Activated T-cell treated with anti-CD3 and anti-CD28 coated beads, Interleukin-2, amount 50 U/mL, for 4 hours (primary cell): Measurements from ENCODE around the gene ZNF556. TPM values are rescaled to one million over a fixed set of nuclear protein-coding genes. Genes with fewer than 3 reads are reported as not detected.

ENCODE experiments used
- ATAC-seq, 2 donors: fragments of 200-7000 bp; cut with Tn5 transposase; one replicate each; pipeline ENCODE4 v1.10.0; 2021
- DNase-seq: peaks from one replicate; pipeline ENCODE4 v3.0.0-alpha.2; 2020
- H3K27me3 Mint-ChIP-seq: one replicate; pipeline ENCODE4 v1.8.0; 2021; ENCODE audit warnings: low read depth, mixed read lengths
- H3K36me3 Mint-ChIP-seq: one replicate; pipeline ENCODE4 v1.8.0; 2022; ENCODE audit warnings: mixed read lengths; ENCODE audit not compliant: insufficient read depth
- H3K4me1 Mint-ChIP-seq: one replicate; pipeline ENCODE4 v1.8.0; 2021; ENCODE audit warnings: low read depth, mixed read lengths
- H3K4me3 Mint-ChIP-seq: one replicate; pipeline ENCODE4 v1.8.0; 2021; ENCODE audit warnings: mild to moderate bottlenecking, moderate library complexity, mixed read lengths
- H3K9me3 Mint-ChIP-seq: one replicate; pipeline ENCODE4 v1.8.0; 2021; ENCODE audit warnings: mixed read lengths
- total RNA-seq, 3 donors: library from RNA; stranded (reverse); gene quantifications; one replicate each; pipeline ENCODE4 v1.2.1, GENCODE V29; 2021

ZNF556 gene
- total RNA-seq, 3 donors from 2014 or later = not detected

- ATAC-seq (no peak), DNase-seq (no peak)
- H3K36me3 Mint-ChIP-seq = peaks cover 8% of the 10 kb centered on the region
- no peaks in the 10 kb centered on the region for H3K27me3 Mint-ChIP-seq
- peaks cover 26% of the 10 kb centered on the region for H3K4me1 Mint-ChIP-seq
- H3K4me3 Mint-ChIP-seq = no peak overlapping the region
- H3K9me3 Mint-ChIP-seq = no peaks in the 10 kb centered on the region
Measured at GRCh38 chr19:2906631-2907195, 39.6 kb downstream of the ZNF556 start.

GRCh38 chr19:2912306-2912705 lies 45.2 kb downstream of the ZNF556 start:
- Mint-ChIP-seq H3K4me3 (peak overlapping the region; percentile 22), H3K4me1 (peaks cover 32% of the 10 kb centered on the region), H3K36me3 (peaks cover 28% of the 10 kb centered on the region), H3K27me3 (no peaks in the 10 kb centered on the region), H3K9me3 (peaks cover 9% of the 10 kb centered on the region)
- ATAC-seq (peak; percentile 63 to 89), DNase-seq (no peak)

DNA sequence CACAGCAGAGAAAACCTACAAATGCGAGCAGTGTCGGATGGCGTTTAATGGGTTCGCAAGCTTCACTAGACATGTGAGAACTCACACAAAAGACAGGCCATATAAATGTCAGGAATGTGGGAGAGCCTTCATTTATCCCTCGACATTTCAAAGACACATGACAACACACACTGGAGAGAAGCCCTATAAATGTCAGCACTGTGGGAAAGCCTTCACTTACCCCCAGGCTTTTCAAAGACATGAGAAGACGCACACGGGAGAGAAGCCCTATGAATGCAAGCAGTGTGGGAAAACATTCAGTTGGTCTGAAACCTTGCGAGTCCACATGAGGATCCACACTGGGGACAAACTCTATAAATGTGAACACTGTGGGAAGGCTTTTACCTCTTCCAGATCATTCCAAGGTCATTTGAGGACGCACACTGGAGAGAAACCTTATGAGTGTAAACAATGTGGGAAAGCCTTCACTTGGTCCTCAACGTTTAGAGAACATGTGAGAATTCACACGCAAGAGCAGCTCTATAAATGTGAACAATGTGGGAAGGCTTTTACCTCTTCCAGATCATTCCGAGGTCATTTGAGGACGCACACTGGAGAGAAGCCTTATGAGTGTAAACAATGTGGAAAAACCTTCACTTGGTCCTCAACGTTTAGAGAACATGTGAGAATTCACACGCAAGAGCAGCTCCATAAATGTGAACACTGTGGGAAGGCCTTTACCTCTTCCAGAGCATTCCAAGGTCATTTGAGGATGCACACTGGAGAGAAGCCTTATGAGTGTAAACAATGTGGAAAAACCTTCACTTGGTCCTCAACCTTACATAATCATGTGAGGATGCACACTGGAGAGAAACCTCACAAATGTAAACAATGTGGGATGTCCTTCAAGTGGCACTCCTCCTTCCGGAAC lies 50.4 kb downstream of the ZNF556 start:
- peaks cover 10% of the 10 kb centered on the region for H3K9me3 Mint-ChIP-seq
- H3K4me1 Mint-ChIP-seq = peaks cover 8% of the 10 kb centered on the region
- DNase-seq (no peak), ATAC-seq (no peak)
- no peaks in the 10 kb centered on the region for H3K27me3 Mint-ChIP-seq
- H3K4me3 Mint-ChIP-seq = no peak overlapping the region
- peaks cover 31% of the 10 kb centered on the region for H3K36me3 Mint-ChIP-seq

- Mint-ChIP-seq H3K4me1 (no peaks in the 10 kb centered on the region), H3K4me3 (no peak overlapping the region), H3K9me3 (no peaks in the 10 kb centered on the region), H3K36me3 (peaks cover 10% of the 10 kb centered on the region), H3K27me3 (no peaks in the 10 kb centered on the region)
- no peak for DNase-seq
- ATAC-seq = no peak
Measured at GRCh38 chr19:2922987-2923386, 55.9 kb downstream of the ZNF556 start.

DNA sequence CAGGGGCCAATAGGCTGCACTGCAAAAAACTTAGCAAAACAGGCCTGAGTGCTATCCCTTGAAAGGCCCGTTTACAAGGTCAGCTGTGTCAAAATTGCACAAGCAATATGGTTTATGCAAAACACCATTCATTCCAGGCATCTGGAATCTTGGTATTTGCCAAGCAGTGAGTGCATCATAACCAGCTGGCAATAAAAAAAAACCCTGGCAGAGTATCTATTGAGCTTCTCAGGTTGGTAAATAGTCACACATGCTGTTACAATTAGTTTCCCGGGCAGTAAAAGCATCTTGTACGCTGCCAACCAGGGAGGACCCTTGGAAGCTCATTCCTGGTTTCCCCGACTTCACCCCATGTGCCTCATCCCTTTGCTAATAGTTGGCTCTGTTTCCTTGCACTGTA lies 56.4 kb downstream of the ZNF556 start:
- H3K4me3 Mint-ChIP-seq = no peak overlapping the region
- DNase-seq (no peak), ATAC-seq (no peak)
- no peaks in the 10 kb centered on the region for H3K4me1 Mint-ChIP-seq
- no peaks in the 10 kb centered on the region for H3K9me3 Mint-ChIP-seq
- peaks cover 7% of the 10 kb centered on the region for H3K36me3 Mint-ChIP-seq
- no peaks in the 10 kb centered on the region for H3K27me3 Mint-ChIP-seq

DNA sequence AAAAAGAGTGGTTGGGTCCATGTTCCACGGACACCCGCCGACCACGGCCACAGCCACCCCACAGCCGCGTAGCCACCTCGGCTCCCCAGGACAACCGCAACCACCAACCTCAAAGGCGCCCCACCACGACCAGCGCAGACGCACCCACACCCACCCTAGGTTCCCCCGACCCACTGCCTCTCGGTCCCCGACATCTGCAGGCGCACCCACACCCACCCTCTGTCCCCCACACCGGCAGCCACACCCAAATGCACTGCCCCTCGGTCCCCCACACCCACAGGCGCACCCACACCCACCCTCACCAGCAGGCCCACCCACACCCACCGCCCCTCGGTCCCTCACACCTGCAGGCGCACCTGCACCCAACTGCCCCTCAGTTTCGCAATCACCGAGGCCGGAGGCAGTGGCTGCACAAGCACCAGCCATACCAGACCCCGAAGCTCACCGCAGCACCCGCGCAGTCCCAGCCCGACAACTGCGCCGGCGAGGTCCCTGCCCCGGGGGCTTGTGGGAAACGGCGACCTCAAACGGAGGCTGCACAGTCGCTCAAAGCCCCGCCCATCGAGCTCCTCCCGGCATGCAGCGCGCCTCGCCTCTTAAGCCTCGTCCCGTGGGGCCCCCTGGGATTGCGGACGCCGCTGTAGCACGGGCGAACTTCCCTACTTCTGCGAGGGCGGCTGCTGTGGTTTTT lies 59.4 kb downstream of the ZNF556 start:
- H3K4me3 Mint-ChIP-seq = no peak overlapping the region
- no peaks in the 10 kb centered on the region for H3K27me3 Mint-ChIP-seq
- ATAC-seq (no peak), DNase-seq (no peak)
- H3K4me1 Mint-ChIP-seq = no peaks in the 10 kb centered on the region
- peaks cover 8% of the 10 kb centered on the region for H3K9me3 Mint-ChIP-seq
- peaks cover 9% of the 10 kb centered on the region for H3K36me3 Mint-ChIP-seq

DNA sequence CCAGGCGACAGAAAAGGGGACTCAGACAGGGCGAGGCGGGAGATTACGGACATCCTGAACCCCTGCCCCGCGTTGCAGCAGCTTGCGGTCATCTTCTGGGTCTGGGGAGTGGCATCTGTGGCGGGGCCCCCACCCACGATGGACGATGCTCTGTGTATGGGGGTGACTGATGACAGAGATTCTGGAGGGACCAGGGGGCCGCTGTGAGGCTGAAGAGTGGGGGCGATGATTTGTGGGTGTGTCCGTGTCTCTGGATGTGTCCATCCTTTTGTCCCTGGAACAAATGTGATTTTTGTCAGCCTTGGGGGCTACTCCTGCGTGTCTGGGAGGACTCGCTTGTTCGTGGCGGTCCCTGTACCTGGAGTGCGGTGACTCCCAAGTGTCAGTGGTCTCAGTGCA lies 59.9 kb downstream of the ZNF556 start:
- H3K9me3 Mint-ChIP-seq = peaks cover 11% of the 10 kb centered on the region
- no peaks in the 10 kb centered on the region for H3K27me3 Mint-ChIP-seq
- no peaks in the 10 kb centered on the region for H3K4me1 Mint-ChIP-seq
- DNase-seq (no peak), ATAC-seq (no peak)
- H3K36me3 Mint-ChIP-seq = peaks cover 12% of the 10 kb centered on the region
- no peak overlapping the region for H3K4me3 Mint-ChIP-seq

Other genes with a start within 250 kb of the ZNF556 start
- under 1 TPM; 0.33 to 0.55 (median 0.48) TPM for gene GNG7, start 164.6 kb upstream of the ZNF556 start, total RNA-seq
- under 1 TPM; 0.13 to 0.27 (median 0.20) TPM for gene DIRAS1, start 146.0 kb upstream of the ZNF556 start, total RNA-seq
- gene SLC39A3, start 127.3 kb upstream of the ZNF556 start, total RNA-seq = 10 to 100 TPM; 53.6 to 60.5 (median 56.6) TPM
- gene SGTA, start 84.1 kb upstream of the ZNF556 start, total RNA-seq = 100 to 1,000 TPM in 2 of 3 donors, 10 to 100 TPM in 1; 99.3 to 107 (median 102) TPM
- 100 to 1,000 TPM; 180 to 212 (median 188) TPM for gene THOP1, start 81.8 kb upstream of the ZNF556 start, total RNA-seq
- gene ZNF554, start 47.5 kb upstream of the ZNF556 start, total RNA-seq = 1 to 10 TPM; 1.0 to 1.2 (median 1.2) TPM
- gene ZNF555, start 25.9 kb upstream of the ZNF556 start, total RNA-seq = 1 to 10 TPM; 1.2 to 1.6 (median 1.3) TPM
- gene ZNF57, start 33.6 kb downstream of the ZNF556 start, total RNA-seq = 1 to 10 TPM; 3.6 to 4.1 (median 3.7) TPM
- 1 to 10 TPM; 3.0 to 3.4 (median 3.2) TPM for gene ZNF77, start 77.6 kb downstream of the ZNF556 start, total RNA-seq
- under 1 TPM in 2 of 3 donors, not detected in 1; 0.16 to 0.90 TPM for gene TLE6, start 110.2 kb downstream of the ZNF556 start, total RNA-seq
- gene TLE2, start 161.9 kb downstream of the ZNF556 start, total RNA-seq = 1 to 10 TPM; 4.8 to 5.9 (median 5.7) TPM
- gene TLE5, start 195.2 kb downstream of the ZNF556 start, total RNA-seq = 100 to 1,000 TPM; 232 to 275 (median 258) TPM
- 10 to 100 TPM in 2 of 3 donors, 1 to 10 TPM in 1; 8.0 to 13.5 (median 11.0) TPM for gene GNA11, start 227.0 kb downstream of the ZNF556 start, total RNA-seq